HFFc6 (cell line): ENCODE measurements around the gene NBEAL2. TPM values are rescaled to one million over a fixed set of nuclear protein-coding genes. Genes with fewer than 3 reads are reported as not detected.

Source experiments
- DNase-seq: peaks from one replicate; pipeline ENCODE4 v3.0.0-alpha.2; 2018
- H3K27ac Mint-ChIP-seq: 2 replicates; pipeline ENCODE4 v1.8.0; 2020; ENCODE audit warnings: mild to moderate bottlenecking, mixed read lengths
- H3K27me3 Mint-ChIP-seq: 2 replicates; pipeline ENCODE4 v1.8.0; 2021; ENCODE audit warnings: mild to moderate bottlenecking, moderate library complexity, mixed read lengths; ENCODE audit not compliant: insufficient read depth
- H3K36me3 Mint-ChIP-seq: 2 replicates; pipeline ENCODE4 v1.8.0; 2021; ENCODE audit warnings: low read depth, mixed read lengths
- H3K4me1 Mint-ChIP-seq: 2 replicates; pipeline ENCODE4 v1.8.0; 2020; ENCODE audit warnings: low read depth, mixed read lengths
- H3K4me3 Mint-ChIP-seq: 2 replicates; pipeline ENCODE4 v1.8.0; 2020; ENCODE audit warnings: mild to moderate bottlenecking, moderate library complexity, mixed read lengths
- H3K9me3 Mint-ChIP-seq: 2 replicates; pipeline ENCODE4 v1.8.0; 2020; ENCODE audit warnings: mild to moderate bottlenecking, mixed read lengths
- CTCF ChIP-seq: fragments of 200-600 bp; sonication (generic); IDR thresholded peaks from 2 replicates; pipeline ENCODE4 v1.5.0; 2021; ENCODE audit warnings: antibody characterized with exemption, mild to moderate bottlenecking
- total RNA-seq, 6 experiments: library from RNA; stranded (reverse); fragmentation: NEBNext Ultra II Directional; extraction: Animal tissue kit (Norgen Biotek cat#: 25700); gene quantifications; 2 replicates in 1 of 6; 3 replicates in 5 of 6; pipeline ENCODE4 v1.2.3, GENCODE V29; 2021

NBEAL2 gene
- total RNA-seq, 6 experiments from 2014 or later = 5.3 to 7.6 (median 5.8) TPM

- Mint-ChIP-seq H3K36me3 (peaks cover 37% of the 10 kb centered on the region), H3K4me1 (peaks cover 3% of the 10 kb centered on the region), H3K27me3 (no peaks in the 10 kb centered on the region; the same call in 1 of the 2 replicates), H3K4me3 (no peak overlapping the region), H3K27ac (no peak overlapping the region), H3K9me3 (no peaks in the 10 kb centered on the region)
- no peak for TF ChIP-seq CTCF
- DNase-seq = no peak
These were observed 61.6 kb downstream of the NBEAL2 start for GRCh38 chr3:47041114-47041513.

- H3K36me3 Mint-ChIP-seq = peaks cover 31% of the 10 kb centered on the region
These were observed 62.8 kb downstream of the NBEAL2 start for GRCh38 chr3:47042231-47042791.

GRCh38 chr3:47047069-47047468, 67.6 kb downstream of the NBEAL2 start:
- peaks cover 4% of the 10 kb centered on the region; the same call in 1 of the 2 replicates for H3K27me3 Mint-ChIP-seq
- TF ChIP-seq CTCF = no peak
- no peaks in the 10 kb centered on the region for H3K9me3 Mint-ChIP-seq
- H3K36me3 Mint-ChIP-seq = peaks cover 15% of the 10 kb centered on the region
- H3K4me1 Mint-ChIP-seq = no peaks in the 10 kb centered on the region
- no peak overlapping the region for H3K4me3 Mint-ChIP-seq
- DNase-seq = no peak
- H3K27ac Mint-ChIP-seq = no peak overlapping the region

More at GRCh38 chr3:47042231-47042791, 62.8 kb downstream of the NBEAL2 start:
- H3K9me3 Mint-ChIP-seq = no peaks in the 10 kb centered on the region
- H3K27me3 Mint-ChIP-seq = no peaks in the 10 kb centered on the region; the same call in 1 of the 2 replicates
- H3K4me1 Mint-ChIP-seq = no peaks in the 10 kb centered on the region
- no peak for TF ChIP-seq CTCF
- no peak for DNase-seq
- H3K27ac Mint-ChIP-seq = no peak overlapping the region
- no peak overlapping the region for H3K4me3 Mint-ChIP-seq

GRCh38 chr3:47047673-47048072, 68.2 kb downstream of the NBEAL2 start:
- Mint-ChIP-seq H3K4me1 (no peaks in the 10 kb centered on the region), H3K36me3 (peaks cover 8% of the 10 kb centered on the region), H3K27ac (no peak overlapping the region), H3K27me3 (peaks cover 4% of the 10 kb centered on the region; the same call in 1 of the 2 replicates), H3K9me3 (no peaks in the 10 kb centered on the region), H3K4me3 (no peak overlapping the region)
- no peak for TF ChIP-seq CTCF
- no peak for DNase-seq

GRCh38 chr3:47054412-47054811, 74.9 kb downstream of the NBEAL2 start:
- Mint-ChIP-seq H3K9me3 (no peaks in the 10 kb centered on the region), H3K36me3 (peaks cover 24% of the 10 kb centered on the region), H3K4me1 (peaks cover 16% of the 10 kb centered on the region), H3K4me3 (no peak overlapping the region), H3K27ac (no peak overlapping the region), H3K27me3 (peaks cover 4% of the 10 kb centered on the region; the same call in 1 of the 2 replicates)
- DNase-seq = no peak
- TF ChIP-seq CTCF = no peak
